ENCODE results near the gene ADAM30. TPM values are rescaled to one million over a fixed set of nuclear protein-coding genes. Genes with fewer than 3 reads are reported as not detected.
"Not testable (repeated sequence)": the region's sequence is repeated elsewhere in the genome, so short reads cannot be mapped to it uniquely, and the experiment has no call there.

The ADAM30 gene
- polyA plus RNA-seq, 1 donor, result not detected

DNA sequence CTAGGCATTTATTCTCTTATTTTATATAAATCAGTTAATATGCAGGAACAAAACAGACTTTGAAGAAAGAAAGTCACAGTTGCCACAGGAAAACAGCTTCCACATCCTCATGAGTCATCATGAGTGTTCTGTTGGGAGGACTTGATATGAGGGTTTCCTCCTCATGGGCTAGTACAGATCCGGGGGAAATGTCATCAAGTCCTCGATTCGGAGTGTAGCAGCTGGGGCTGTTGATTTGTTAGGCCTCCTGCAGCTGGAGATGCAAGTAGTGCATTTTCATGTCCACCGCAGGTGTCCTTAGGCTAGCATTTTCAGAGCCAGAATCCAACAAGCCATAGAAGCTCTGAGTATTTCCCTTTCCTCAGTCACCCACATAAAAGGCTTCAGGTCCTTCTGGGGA lies 36.7 kb downstream of the ADAM30 start:
- H3K27ac ChIP-seq (ENCODE audit: low read length), result peak overlapping the region; percentile 75
- no peaks in the 10 kb centered on the region for H3K27me3 ChIP-seq (ENCODE audit: control insufficient read depth, insufficient read depth, low read length)

DNA sequence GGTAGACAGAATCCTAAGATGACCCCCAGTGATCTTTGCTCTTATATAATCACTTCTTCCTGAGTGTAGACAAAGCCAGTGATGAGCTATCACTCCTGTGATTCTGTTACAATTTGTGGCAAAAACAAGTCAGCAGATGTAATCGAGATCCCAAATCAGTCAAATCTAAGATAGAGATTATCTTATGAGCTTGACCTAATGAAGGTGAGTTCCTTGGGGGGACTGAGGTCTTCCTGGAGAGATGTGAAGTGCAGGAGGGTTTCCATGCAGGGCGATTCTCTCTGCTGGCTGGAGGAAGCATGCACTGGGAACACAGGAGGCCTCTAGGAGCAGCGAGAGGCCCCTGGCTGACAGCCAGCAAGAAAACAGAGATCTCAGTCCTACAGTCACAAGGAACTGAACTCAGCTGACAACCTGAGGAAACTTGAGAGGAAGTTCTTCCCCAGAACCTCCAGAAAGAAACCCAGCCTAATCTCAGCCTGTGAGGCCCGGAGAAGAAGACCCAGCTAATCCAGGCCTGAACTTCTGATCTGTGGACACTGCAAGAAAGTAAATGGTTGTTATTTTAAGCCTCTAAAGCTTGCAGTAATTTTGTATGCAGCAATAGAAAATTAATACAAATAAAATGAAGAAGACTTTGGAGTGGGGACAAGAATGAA lies 37.6 kb downstream of the ADAM30 start:
- not testable (repeated sequence) for H3K27me3 ChIP-seq (ENCODE audit: control insufficient read depth, insufficient read depth, low read length); H3K36me3 ChIP-seq (ENCODE audit: control insufficient read depth, insufficient read depth, low read length); H3K9me3 ChIP-seq (ENCODE audit: control insufficient read depth, low read depth, low read length); H3K4me3 ChIP-seq (ENCODE audit: low read length)
- 57% methylated on average over 1 of the region's 4 CpGs for WGBS (ENCODE audit: insufficient coverage, low lambda C conversion rate)
- Histone ChIP-seq H3K27ac (ENCODE audit: low read length) (peak overlapping the region; percentile 75), H3K4me1 (ENCODE audit: control insufficient read depth, insufficient read depth, low read length) (peaks cover 14% of the 10 kb centered on the region)
- peak in 1 of 2 donors; percentile 65 for DNase-seq

More for the DNA sequence above, 36.7 kb downstream of the ADAM30 start:
- no peaks in the 10 kb centered on the region for H3K36me3 ChIP-seq (ENCODE audit: control insufficient read depth, insufficient read depth, low read length)
- no peaks in the 10 kb centered on the region for H3K9me3 ChIP-seq (ENCODE audit: control insufficient read depth, low read depth, low read length)
- no CpG with 5 or more reads among the region's 4 CpGs for WGBS (ENCODE audit: insufficient coverage, low lambda C conversion rate)
- no peak overlapping the region for H3K4me3 ChIP-seq (ENCODE audit: low read length)
- no peak for DNase-seq
- peaks cover 14% of the 10 kb centered on the region for H3K4me1 ChIP-seq (ENCODE audit: control insufficient read depth, insufficient read depth, low read length)

DNA sequence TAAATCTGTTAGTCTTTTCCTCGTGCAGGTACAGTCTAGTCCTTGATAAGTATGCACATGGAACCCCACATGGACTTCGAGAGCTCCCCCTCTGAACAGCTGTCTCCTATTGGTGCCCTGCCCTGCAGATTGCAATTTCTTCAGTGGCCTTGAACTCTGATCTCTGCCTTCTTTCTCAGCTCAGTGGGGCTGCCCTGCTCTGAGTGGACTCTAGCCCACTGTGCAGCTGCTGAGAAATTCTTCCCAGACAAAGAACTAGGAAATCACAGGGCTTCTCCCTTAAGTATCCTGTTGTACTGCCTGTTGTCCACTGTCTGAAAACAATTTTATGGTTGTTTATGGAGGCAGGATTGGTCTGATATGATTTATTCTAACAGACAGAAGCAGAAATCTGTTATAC lies 38.2 kb downstream of the ADAM30 start:
- DNase-seq, result peak; percentile 45 to 75
- Histone ChIP-seq H3K4me1 (ENCODE audit: control insufficient read depth, insufficient read depth, low read length) (peaks cover 14% of the 10 kb centered on the region), H3K27me3 (ENCODE audit: control insufficient read depth, insufficient read depth, low read length) (no peaks in the 10 kb centered on the region), H3K4me3 (ENCODE audit: low read length) (no peak overlapping the region), H3K27ac (ENCODE audit: low read length) (peak overlapping the region; percentile 75), H3K36me3 (ENCODE audit: control insufficient read depth, insufficient read depth, low read length) (no peaks in the 10 kb centered on the region), H3K9me3 (ENCODE audit: control insufficient read depth, low read depth, low read length) (no peaks in the 10 kb centered on the region)
- WGBS (ENCODE audit: insufficient coverage, low lambda C conversion rate), result no CpG with 5 or more reads among the region's 2 CpGs

DNA sequence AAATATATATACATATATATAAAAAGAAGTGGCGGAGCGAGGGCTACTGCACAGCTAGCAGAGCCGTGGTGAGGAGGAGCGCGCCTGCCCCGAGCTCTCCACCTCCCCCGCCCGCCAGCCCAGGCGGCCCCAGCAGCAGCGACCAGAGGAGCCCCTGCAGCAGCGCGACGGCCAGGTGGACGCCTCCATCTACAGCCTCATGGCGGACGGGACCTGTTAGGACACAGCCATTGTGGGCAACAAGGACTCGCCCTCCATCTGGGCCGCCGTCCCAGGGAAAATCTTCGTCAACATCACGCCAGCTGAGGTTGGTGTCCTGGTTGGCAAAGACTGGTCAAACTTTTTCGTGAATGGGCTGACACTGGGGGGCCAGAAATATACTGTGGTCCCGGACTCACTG lies 43.2 kb downstream of the ADAM30 start:
- DNase-seq, result no peak
- H3K27ac ChIP-seq (ENCODE audit: low read length), result no peak overlapping the region
- H3K4me1 ChIP-seq (ENCODE audit: control insufficient read depth, insufficient read depth, low read length), result peaks cover 7% of the 10 kb centered on the region
- H3K9me3 ChIP-seq (ENCODE audit: control insufficient read depth, low read depth, low read length), result no peaks in the 10 kb centered on the region
- WGBS (ENCODE audit: insufficient coverage, low lambda C conversion rate), result no CpG with 5 or more reads among the region's 23 CpGs
- no peak overlapping the region for H3K4me3 ChIP-seq (ENCODE audit: low read length)
- no peaks in the 10 kb centered on the region for H3K36me3 ChIP-seq (ENCODE audit: control insufficient read depth, insufficient read depth, low read length)
- no peaks in the 10 kb centered on the region for H3K27me3 ChIP-seq (ENCODE audit: control insufficient read depth, insufficient read depth, low read length)

DNA sequence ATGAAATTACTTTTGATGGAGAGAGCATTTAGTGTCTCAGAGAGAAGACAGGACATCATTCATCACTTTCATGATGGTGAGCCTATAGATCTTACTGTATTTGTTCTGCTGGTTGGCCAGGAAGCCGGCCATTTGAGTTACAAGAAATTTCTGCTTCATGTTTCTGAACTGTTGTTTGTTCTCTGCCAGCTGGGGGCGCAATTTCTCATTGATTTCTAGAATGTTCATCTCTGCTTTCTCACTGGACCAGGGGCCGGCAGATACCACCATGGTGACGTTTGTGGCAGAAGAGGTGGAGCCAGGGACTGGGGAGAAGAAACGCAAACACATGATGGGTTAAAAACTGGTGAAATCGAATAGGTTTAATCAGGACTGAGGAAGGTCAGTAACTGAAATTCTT lies 52.1 kb downstream of the ADAM30 start:
- DNase-seq; H3K4me1 ChIP-seq (ENCODE audit: control insufficient read depth, insufficient read depth, low read length); H3K27ac ChIP-seq (ENCODE audit: low read length); H3K36me3 ChIP-seq (ENCODE audit: control insufficient read depth, insufficient read depth, low read length); H3K27me3 ChIP-seq (ENCODE audit: control insufficient read depth, insufficient read depth, low read length); H3K4me3 ChIP-seq (ENCODE audit: low read length); H3K9me3 ChIP-seq (ENCODE audit: control insufficient read depth, low read depth, low read length): not testable (repeated sequence)
- 60% methylated on average over 1 of the region's 6 CpGs for WGBS (ENCODE audit: insufficient coverage, low lambda C conversion rate)

Other genes starting within 250 kb of the ADAM30 start
- 9.0 TPM for gene ZNF697, start 248.2 kb downstream of the ADAM30 start, polyA plus RNA-seq
- gene PHGDH, start 184.6 kb downstream of the ADAM30 start, polyA plus RNA-seq, result 139 TPM
- 71.7 TPM for gene HMGCS2, start 127.6 kb downstream of the ADAM30 start, polyA plus RNA-seq
- 548 TPM for gene REG4, start 85.1 kb downstream of the ADAM30 start, polyA plus RNA-seq
- 22.6 TPM for gene NOTCH2, start 173.1 kb upstream of the ADAM30 start, polyA plus RNA-seq

Measured in large intestine (tissue), 3 donors.